HepG2 (cell line): ENCODE data around the gene S100A12. TPM values are rescaled to one million over a fixed set of nuclear protein-coding genes. Genes with fewer than 3 reads are reported as not detected.

Source experiments
- SMARCC2 ChIP-seq: fragments of 450-650 bp; IDR thresholded peaks from 2 replicates; pipeline ENCODE4 v1.6.1; 2017; ENCODE audit warnings: antibody characterized with exemption, mild to moderate bottlenecking
- ZBTB7A ChIP-seq: sonication (generic); formaldehyde crosslinking; IDR thresholded peaks from 2 replicates; pipeline ENCODE4 v1.8.0; 2022; ENCODE audit warnings: mild to moderate bottlenecking, missing genetic modification reagents
- ZEB1 ChIP-seq: IDR thresholded peaks from 2 replicates; pipeline ENCODE4 v1.6.1; 2012; ENCODE audit warnings: mild to moderate bottlenecking, low read depth, inconsistent platforms; ENCODE audit not compliant: insufficient replicate concordance
- ZNF484 ChIP-seq: sonication (generic); formaldehyde crosslinking; IDR thresholded peaks from 2 replicates; pipeline ENCODE4 v1.5.1; 2020; ENCODE audit warnings: mild to moderate bottlenecking, low read depth, missing genetic modification reagents, borderline replicate concordance
- ZNF646 ChIP-seq: sonication (generic); formaldehyde crosslinking; IDR thresholded peaks from 2 replicates; pipeline ENCODE4 v1.9.0; 2021; ENCODE audit warnings: mild to moderate bottlenecking, missing genetic modification reagents
- ZNF891 ChIP-seq: sonication (generic); formaldehyde crosslinking; IDR thresholded peaks from 2 replicates; pipeline ENCODE4 v1.5.0; 2020; ENCODE audit warnings: mild to moderate bottlenecking, missing genetic modification reagents
- polyA plus RNA-seq, 8 experiments: library from polyadenylated mRNA; depleted of rRNA in 3 of 8; stranded (reverse) in 7 of 8; unstranded in 1 of 8; fragments of >200 nt; fragmentation: Illumina TruSeq in 4 of 8; extraction: Trizol in 4 of 8; gene quantifications; 2 replicates each; pipeline versions ENCODE4 v1.2.1 to v1.2.3, GENCODE V29; 2011 to 2016; ENCODE audit warnings: low read depth in 4 of 8, missing spikeins in 1 of 8, mixed read lengths in 1 of 8; ENCODE audit not compliant: insufficient read depth in 1 of 8
- total RNA-seq, 5 experiments: library from RNA; depleted of rRNA; stranded (reverse); fragments of >200 nt; fragmentation: Illumina TruSeq; extraction: Trizol; gene quantifications; 2 replicates each; pipeline ENCODE4 v1.2.3, GENCODE V29; 2016; ENCODE audit warnings: low read depth in 1 of 5
- TF ChIP-seq, protein P1 (sequence below): sonication (generic); formaldehyde crosslinking; IDR thresholded peaks from 2 replicates; pipeline ENCODE4 v1.9.0; 2021; ENCODE audit warnings: missing genetic modification reagents, mild to moderate bottlenecking, borderline replicate concordance

The S100A12 gene
- total and polyA plus RNA-seq, 2 of the 13 experiments (the other 11 are each of a cell fraction or from before 2014, with no cell fraction given) = not detected

DNA sequence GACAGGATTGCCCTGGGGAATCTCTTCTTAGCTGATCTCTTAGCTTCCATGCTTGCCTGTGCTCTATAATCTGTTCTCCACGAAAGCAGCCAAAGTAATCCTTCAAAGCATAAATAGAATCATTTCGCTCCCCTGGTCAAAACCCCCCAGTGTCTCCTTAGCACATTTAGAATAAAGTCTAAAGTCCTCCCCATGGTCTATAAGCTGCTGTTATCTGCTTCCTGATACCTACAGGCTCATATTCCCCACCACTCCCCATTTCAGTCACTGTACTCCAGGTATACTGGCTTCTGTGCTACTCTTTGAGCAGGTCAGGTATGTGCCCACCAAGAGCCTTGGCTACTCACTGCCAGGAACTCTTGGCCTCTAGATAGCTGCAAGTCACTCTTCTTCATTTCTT lies 2.9 kb downstream of the S100A12 start (continued):
- TF ChIP-seq ZNF646 (CRISPR knock-in tag) = no peak
- TF ChIP-seq SMARCC2 = no peak
- no peak for TF ChIP-seq ZEB1
- TF ChIP-seq, protein P1, sequence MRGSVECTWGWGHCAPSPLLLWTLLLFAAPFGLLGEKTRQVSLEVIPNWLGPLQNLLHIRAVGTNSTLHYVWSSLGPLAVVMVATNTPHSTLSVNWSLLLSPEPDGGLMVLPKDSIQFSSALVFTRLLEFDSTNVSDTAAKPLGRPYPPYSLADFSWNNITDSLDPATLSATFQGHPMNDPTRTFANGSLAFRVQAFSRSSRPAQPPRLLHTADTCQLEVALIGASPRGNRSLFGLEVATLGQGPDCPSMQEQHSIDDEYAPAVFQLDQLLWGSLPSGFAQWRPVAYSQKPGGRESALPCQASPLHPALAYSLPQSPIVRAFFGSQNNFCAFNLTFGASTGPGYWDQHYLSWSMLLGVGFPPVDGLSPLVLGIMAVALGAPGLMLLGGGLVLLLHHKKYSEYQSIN (CRISPR knock-in tag) = no peak
- TF ChIP-seq ZBTB7A (CRISPR knock-in tag) = no peak
- TF ChIP-seq ZNF891 (CRISPR knock-in tag) = no peak
- no peak for TF ChIP-seq ZNF484 (CRISPR knock-in tag)
